H1 (cell line): Measurements from ENCODE around the gene PDE8A. TPM values are rescaled to one million over a fixed set of nuclear protein-coding genes. Genes with fewer than 3 reads are reported as not detected.

Experiments
- CTCF ChIA-PET: fragments of 300-600 bp; sonication (Branson Sonifier 250); formaldehyde crosslinking; loops from one replicate; lab custom pipeline; 2021; ENCODE audit not compliant: partially characterized antibody; lab: Charles Lee
- POLR2A ChIA-PET: fragments of 300-600 bp; sonication (Branson Sonifier 250); formaldehyde crosslinking; loops from one replicate; lab custom pipeline; 2021; ENCODE audit warnings: inconsistent platforms; ENCODE audit not compliant: partially characterized antibody; lab: Charles Lee
- DNase-seq, 2 experiments: peaks; one replicate each; pipeline versions ENCODE4 v3.0.0 to v3.0.0-alpha.2; 2010 to 2022; ENCODE audit warnings: low spot score in 2 of 2, low read depth in 1 of 2, mixed read lengths in 1 of 2
- FAIRE-seq: peaks from 2 replicates; lab custom pipeline; 2011; peaks lifted over from hg19 to GRCh38; lab: Jason Lieb, UNC
- H2AFZ ChIP-seq: 2 replicates; pipeline ENCODE4 v1.8.1; 2012; ENCODE audit warnings: low read length, inconsistent platforms
- H2AK5ac ChIP-seq: 2 replicates; pipeline ENCODE4 v1.6.1; 2013; ENCODE audit warnings: low read depth, low read length
- H2BK120ac ChIP-seq: replicated peaks from 2 replicates; pipeline ENCODE3; 2013; ENCODE audit warnings: low read depth, low read length, inconsistent platforms
- H2BK12ac ChIP-seq: 2 replicates; pipeline ENCODE4 v1.6.1; 2013; ENCODE audit warnings: low read depth, low read length
- H2BK15ac ChIP-seq: 2 replicates; pipeline ENCODE4 v1.6.1; 2013; ENCODE audit warnings: low read length
- H2BK20ac ChIP-seq: 2 replicates; pipeline ENCODE4 v1.6.1; 2013; ENCODE audit warnings: low read length
- H2BK5ac ChIP-seq: 2 replicates; pipeline ENCODE4 v1.6.1; 2013; ENCODE audit warnings: low read depth, low read length
- H3K14ac ChIP-seq: 2 replicates; pipeline ENCODE4 v1.6.1; 2013; ENCODE audit warnings: inconsistent platforms; ENCODE audit not compliant: insufficient read length
- H3K18ac ChIP-seq: 2 replicates; pipeline ENCODE4 v1.6.1; 2013; ENCODE audit warnings: low read length; ENCODE audit errors: extremely low read depth
- H3K23ac ChIP-seq: 2 replicates; pipeline ENCODE4 v1.6.1; 2013; ENCODE audit warnings: inconsistent platforms; ENCODE audit not compliant: insufficient read length
- H3K23me2 ChIP-seq: 2 replicates; pipeline ENCODE4 v1.6.1; 2013; ENCODE audit warnings: low read depth, low read length
- H3K27ac ChIP-seq: 2 replicates; pipeline ENCODE4 v1.6.1; 2011; ENCODE audit warnings: low read depth, low read length, inconsistent platforms
- H3K27me3 ChIP-seq, 4 experiments: replicated peaks in 1 of 4; 1 replicate in 1 of 4; 2 replicates in 3 of 4; pipeline versions ENCODE4 v1.6.1 to v1.8.1; 2011 to 2013; ENCODE audit warnings: low read length in 3 of 4, mild to moderate bottlenecking in 3 of 4, inconsistent platforms in 2 of 4, mixed read lengths in 2 of 4, moderate library complexity in 1 of 4; ENCODE audit not compliant: control insufficient read depth in 3 of 4, insufficient read depth in 3 of 4; ENCODE audit errors: extremely low read depth in 1 of 4
- H3K36me3 ChIP-seq, 4 experiments: 2 replicates each; pipeline versions ENCODE4 v1.6.1 to v1.8.1; 2011 to 2013; ENCODE audit warnings: mild to moderate bottlenecking in 4 of 4, low read length in 3 of 4, moderate library complexity in 2 of 4, control low read depth in 1 of 4, inconsistent platforms in 1 of 4; ENCODE audit not compliant: insufficient read depth in 4 of 4, control insufficient read depth in 2 of 4
- H3K4ac ChIP-seq: replicated peaks from 2 replicates; pipeline ENCODE3; 2013; ENCODE audit warnings: low read length, low read depth, mixed read lengths, inconsistent platforms; ENCODE audit not compliant: insufficient read length
- H3K4me1 ChIP-seq, 4 experiments: replicated peaks in 1 of 4; 1 replicate in 1 of 4; 2 replicates in 3 of 4; pipeline versions ENCODE4 v1.6.1 to v1.8.1; 2011 to 2013; ENCODE audit warnings: low read length in 3 of 4, inconsistent platforms in 2 of 4, mixed read lengths in 1 of 4; ENCODE audit not compliant: insufficient read depth in 4 of 4, control insufficient read depth in 3 of 4
- H3K4me2 ChIP-seq, 2 experiments: 2 replicates each; pipeline versions ENCODE4 v1.6.1 to v1.8.1; 2011 to 2013; ENCODE audit warnings: low read depth in 2 of 2, low read length in 2 of 2, control low read depth in 1 of 2, inconsistent platforms in 1 of 2, mild to moderate bottlenecking in 1 of 2; ENCODE audit not compliant: insufficient read depth in 1 of 2
- H3K4me3 ChIP-seq, 4 experiments: fragments of 200-600, 300-600 bp in 1 of 4; sonication (generic), shearing (Covaris generic), sonication (Bioruptor Twin) in 1 of 4; 2 replicates each; pipeline versions ENCODE4 v1.5.1 to v1.8.1; 2011 to 2016; ENCODE audit warnings: low read length in 4 of 4, low read depth in 3 of 4, control low read depth in 2 of 4, inconsistent platforms in 2 of 4, mild to moderate bottlenecking in 2 of 4, mixed read lengths in 1 of 4, moderate library complexity in 1 of 4; ENCODE audit not compliant: insufficient read depth in 2 of 4; ENCODE audit errors: extremely low read depth in 1 of 4
- H3K56ac ChIP-seq: replicated peaks from 2 replicates; pipeline ENCODE3; 2013; ENCODE audit warnings: low read depth, mild to moderate bottlenecking, mixed read lengths, low read length, inconsistent platforms; ENCODE audit not compliant: insufficient read length
- H3K79me1 ChIP-seq: 2 replicates; pipeline ENCODE4 v1.6.1; 2013; ENCODE audit warnings: low read depth, low read length, control low read depth
- H3K79me2 ChIP-seq, 2 experiments: 2 replicates each; pipeline versions ENCODE4 v1.6.1 to v1.8.1; 2012 to 2013; ENCODE audit warnings: low read length in 2 of 2, mild to moderate bottlenecking in 2 of 2, inconsistent platforms in 1 of 2; ENCODE audit not compliant: insufficient read depth in 2 of 2, control insufficient read depth in 1 of 2
- H3K9ac ChIP-seq, 4 experiments: replicated peaks in 1 of 4; 1 replicate in 1 of 4; 2 replicates in 3 of 4; pipeline versions ENCODE4 v1.6.1 to v1.8.1; 2011 to 2013; ENCODE audit warnings: low read depth in 3 of 4, low read length in 3 of 4, control low read depth in 2 of 4, mild to moderate bottlenecking in 2 of 4, moderate library complexity in 2 of 4, inconsistent platforms in 1 of 4; ENCODE audit errors: extremely low read depth in 1 of 4
- H3K9me3 ChIP-seq, 2 experiments: 2 replicates each; pipeline versions ENCODE4 v1.6.1 to v1.8.1; 2012 to 2013; ENCODE audit warnings: mild to moderate bottlenecking in 2 of 2, moderate library complexity in 2 of 2, control low read depth in 1 of 2, inconsistent platforms in 1 of 2, low read depth in 1 of 2, low read length in 1 of 2, mixed read lengths in 1 of 2; ENCODE audit not compliant: insufficient read depth in 2 of 2
- H4K20me1 ChIP-seq, 2 experiments: replicated peaks in 1 of 2; 2 replicates each; pipeline versions ENCODE3 to v1.8.1; 2011 to 2013; ENCODE audit warnings: inconsistent platforms in 2 of 2, low read length in 2 of 2, mild to moderate bottlenecking in 1 of 2; ENCODE audit not compliant: insufficient read depth in 2 of 2, control insufficient read depth in 1 of 2
- H4K5ac ChIP-seq: 2 replicates; pipeline ENCODE4 v1.6.1; 2013; ENCODE audit warnings: low read length, low read depth, mixed read lengths, inconsistent platforms; ENCODE audit not compliant: insufficient read length
- H4K8ac ChIP-seq: 2 replicates; pipeline ENCODE4 v1.8.0; 2013; ENCODE audit warnings: mild to moderate bottlenecking, moderate library complexity, low read length, inconsistent platforms; ENCODE audit not compliant: insufficient read depth; ENCODE audit errors: extremely low read depth
- H4K91ac ChIP-seq: replicated peaks from 2 replicates; pipeline ENCODE3; 2013; ENCODE audit warnings: low read length, mixed read lengths, inconsistent platforms; ENCODE audit not compliant: insufficient read length
- BRCA1 ChIP-seq: IDR thresholded peaks from 2 replicates; pipeline ENCODE4 v1.6.1; 2012; ENCODE audit warnings: low read depth, low read length, improper control_type of control experiment
- CREB1 ChIP-seq: IDR thresholded peaks from 2 replicates; pipeline ENCODE4 v1.6.1; 2012; ENCODE audit warnings: inconsistent platforms
- RAD21 ChIP-seq, 2 experiments: IDR thresholded peaks in 1 of 2; conservative IDR thresholded peaks in 1 of 2; 2 replicates each; pipeline ENCODE4 v1.6.1; 2011; ENCODE audit warnings: low read depth in 2 of 2, low read length in 2 of 2, improper control_type of control experiment in 1 of 2, inconsistent platforms in 1 of 2, mild to moderate bottlenecking in 1 of 2, moderate library complexity in 1 of 2
- SIX5 ChIP-seq: IDR thresholded peaks from 2 replicates; pipeline ENCODE4 v1.6.1; 2011; ENCODE audit warnings: mild to moderate bottlenecking, low read depth, low read length
- WGBS, 2 experiments: shearing (Covaris generic) in 1 of 2; methylation state at CpG; one replicate each; pipeline versions ENCODE4 v1.1.6 to v1.1.7; 2013 to 2015; ENCODE audit warnings: low lambda C conversion rate in 2 of 2, mixed read lengths in 2 of 2, inconsistent platforms in 1 of 2, low coverage in 1 of 2, missing lambda C conversion rate in 1 of 2; ENCODE audit not compliant: insufficient replicate concordance in 2 of 2, insufficient coverage in 1 of 2, insufficient read length in 1 of 2; ENCODE audit errors: extremely low coverage in 1 of 2, missing lambda C conversion rate in 1 of 2; 5-methylcytosine and 5-hydroxymethylcytosine counted together
- polyA plus RNA-seq, 7 experiments: library from polyadenylated mRNA; depleted of rRNA in 3 of 7; stranded (reverse) in 5 of 7; unstranded in 2 of 7; fragments of >200 nt in 5 of 7; fragments of 200-250 nt in 2 of 7; gene quantifications; 1 replicate in 5 of 7; 2 replicates in 1 of 7; 4 replicates in 1 of 7; pipeline versions ENCODE4 v1.2.1 to v1.2.3, GENCODE V29; 2011 to 2013; ENCODE audit warnings: missing spikeins in 2 of 7, mixed read lengths in 2 of 7
- total RNA-seq: library from RNA; stranded (reverse); fragmentation: NEBNext Ultra II Directional; extraction: Animal tissue kit (Norgen Biotek cat#: 25700); gene quantifications from 2 replicates; pipeline ENCODE4 v1.2.1, GENCODE V29; 2021
- TF ChIP-seq, protein P1 (sequence below), 3 experiments: IDR thresholded peaks; 1 replicate in 2 of 3; 2 replicates in 1 of 3; pipeline versions ENCODE4 v1.5.1 to v1.6.1; 2011; ENCODE audit warnings: low read length in 3 of 3, mild to moderate bottlenecking in 3 of 3, inconsistent platforms in 2 of 3, low read depth in 1 of 3, moderate library complexity in 1 of 3; ENCODE audit not compliant: insufficient read depth in 1 of 3; ENCODE audit errors: control extremely low read depth in 1 of 3
- TF ChIP-seq, protein P2 (sequence below): IDR thresholded peaks from 2 replicates; pipeline ENCODE4 v1.6.1; 2012; ENCODE audit warnings: low read length, inconsistent platforms

Gene PDE8A
- total and polyA plus RNA-seq, 2 of the 8 experiments (the other 6 are each of a cell fraction or from before 2014, with no cell fraction given): 6.9 to 7.8 TPM

DNA sequence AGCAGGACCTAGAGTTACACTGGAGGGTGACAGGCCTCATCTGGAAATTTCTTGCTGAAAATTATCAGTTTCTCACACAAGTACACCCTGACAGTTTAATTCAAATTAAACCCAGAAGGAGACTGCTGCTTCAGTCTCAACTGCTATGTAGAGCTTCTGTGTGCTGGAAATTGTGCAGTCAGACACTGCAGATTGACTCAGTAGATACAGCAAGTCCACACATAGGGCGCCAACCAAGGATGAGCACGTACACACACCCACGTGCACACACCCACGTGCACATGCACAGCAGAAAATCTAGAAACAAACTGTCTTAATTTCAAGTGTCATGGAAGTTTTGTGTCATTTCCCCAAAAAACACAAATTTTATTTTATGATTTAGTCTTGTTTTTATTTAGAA lies 192.9 kb downstream of the PDE8A start:
- ChIA-PET POLR2A (no interaction called here), CTCF (no interaction called here)
- FAIRE-seq (no peak), DNase-seq (no peak)
- H3K4me2 ChIP-seq: no peak overlapping the region
- H2BK120ac ChIP-seq: no peak overlapping the region
- H4K5ac ChIP-seq: no peak overlapping the region
- H2BK5ac ChIP-seq: no peak overlapping the region
- no peaks in the 10 kb centered on the region for H3K79me2 ChIP-seq
- no peak overlapping the region for H3K14ac ChIP-seq
- H4K91ac ChIP-seq: no peak overlapping the region
- no peak overlapping the region for H3K18ac ChIP-seq
- no peak overlapping the region for H3K9ac ChIP-seq
- H3K27me3 ChIP-seq: no peaks in the 10 kb centered on the region
- no peaks in the 10 kb centered on the region for H3K23me2 ChIP-seq
- no peak overlapping the region for H2AK5ac ChIP-seq
- peaks cover 0 to 4% (median 0%) of the 10 kb centered on the region in 4 experiments; a peak in 1 of 8 replicates for H3K36me3 ChIP-seq
- 90% methylated on average over 4 of the region's 4 CpGs; no CpG with 5 or more reads in 1 of the 2 experiments for WGBS, 2 experiments
- H3K56ac ChIP-seq: no peak overlapping the region
- H3K4me1 ChIP-seq: no peaks in the 10 kb centered on the region
- H3K27ac ChIP-seq: no peak overlapping the region
- H4K20me1 ChIP-seq: no peaks in the 10 kb centered on the region
- TF ChIP-seq SIX5: no peak
- no peak for TF ChIP-seq RAD21 (IDR thresholded peaks at IDR 0.05 in 1 of 2, conservative IDR thresholded peaks at IDR 0.05 in 1 of 2; ENCODE audit: low read depth in 2 of 2, low read length in 2 of 2)
- TF ChIP-seq BRCA1: no peak
- no peak for TF ChIP-seq CREB1
- TF ChIP-seq, protein P1, sequence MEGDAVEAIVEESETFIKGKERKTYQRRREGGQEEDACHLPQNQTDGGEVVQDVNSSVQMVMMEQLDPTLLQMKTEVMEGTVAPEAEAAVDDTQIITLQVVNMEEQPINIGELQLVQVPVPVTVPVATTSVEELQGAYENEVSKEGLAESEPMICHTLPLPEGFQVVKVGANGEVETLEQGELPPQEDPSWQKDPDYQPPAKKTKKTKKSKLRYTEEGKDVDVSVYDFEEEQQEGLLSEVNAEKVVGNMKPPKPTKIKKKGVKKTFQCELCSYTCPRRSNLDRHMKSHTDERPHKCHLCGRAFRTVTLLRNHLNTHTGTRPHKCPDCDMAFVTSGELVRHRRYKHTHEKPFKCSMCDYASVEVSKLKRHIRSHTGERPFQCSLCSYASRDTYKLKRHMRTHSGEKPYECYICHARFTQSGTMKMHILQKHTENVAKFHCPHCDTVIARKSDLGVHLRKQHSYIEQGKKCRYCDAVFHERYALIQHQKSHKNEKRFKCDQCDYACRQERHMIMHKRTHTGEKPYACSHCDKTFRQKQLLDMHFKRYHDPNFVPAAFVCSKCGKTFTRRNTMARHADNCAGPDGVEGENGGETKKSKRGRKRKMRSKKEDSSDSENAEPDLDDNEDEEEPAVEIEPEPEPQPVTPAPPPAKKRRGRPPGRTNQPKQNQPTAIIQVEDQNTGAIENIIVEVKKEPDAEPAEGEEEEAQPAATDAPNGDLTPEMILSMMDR (IDR thresholded peaks at IDR 0.05; ENCODE audit: control extremely low read depth in 1 of 3, insufficient read depth in 1 of 3, low read depth in 1 of 3, low read length in 3 of 3): no peak
- TF ChIP-seq, protein P2, sequence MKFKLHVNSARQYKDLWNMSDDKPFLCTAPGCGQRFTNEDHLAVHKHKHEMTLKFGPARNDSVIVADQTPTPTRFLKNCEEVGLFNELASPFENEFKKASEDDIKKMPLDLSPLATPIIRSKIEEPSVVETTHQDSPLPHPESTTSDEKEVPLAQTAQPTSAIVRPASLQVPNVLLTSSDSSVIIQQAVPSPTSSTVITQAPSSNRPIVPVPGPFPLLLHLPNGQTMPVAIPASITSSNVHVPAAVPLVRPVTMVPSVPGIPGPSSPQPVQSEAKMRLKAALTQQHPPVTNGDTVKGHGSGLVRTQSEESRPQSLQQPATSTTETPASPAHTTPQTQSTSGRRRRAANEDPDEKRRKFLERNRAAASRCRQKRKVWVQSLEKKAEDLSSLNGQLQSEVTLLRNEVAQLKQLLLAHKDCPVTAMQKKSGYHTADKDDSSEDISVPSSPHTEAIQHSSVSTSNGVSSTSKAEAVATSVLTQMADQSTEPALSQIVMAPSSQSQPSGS: no peak
- no peak overlapping the region for H2BK20ac ChIP-seq
- H2BK12ac ChIP-seq: no peak overlapping the region
- H3K4ac ChIP-seq: no peak overlapping the region
- peaks cover 18 to 22% of the 10 kb centered on the region in 2 experiments for H3K9me3 ChIP-seq
- H3K23ac ChIP-seq: no peak overlapping the region
- no peak overlapping the region for H3K4me3 ChIP-seq
- no peak overlapping the region for H2AFZ ChIP-seq
- H3K79me1 ChIP-seq: no peaks in the 10 kb centered on the region
- no peak overlapping the region for H4K8ac ChIP-seq
- no peak overlapping the region for H2BK15ac ChIP-seq
